ENCODE results near the gene TMPRSS2.

GRCh38 chr21:41458121-41458520 is 49.8 kb downstream of the TMPRSS2 start:
- no peak for TF ChIP-seq SIN3A (IDR thresholded peaks at IDR 0.05; ENCODE audit: borderline replicate concordance, insufficient read depth, low read length)
- no peak for TF ChIP-seq FOXP2 (optimal IDR thresholded peaks at IDR 0.05; ENCODE audit: borderline replicate concordance, extremely low read depth, extremely low read length, insufficient read depth)
- no peak for TF ChIP-seq TAF1 (IDR thresholded peaks at IDR 0.05; ENCODE audit: borderline replicate concordance, insufficient read depth, low read length)
